Measurements from ENCODE around the gene S100PBP. TPM values are rescaled to one million over a fixed set of nuclear protein-coding genes. Genes with fewer than 3 reads are reported as not detected.

Gene S100PBP
- total and polyA plus RNA-seq, 9 of the 15 experiments (the other 6 are each of a cell fraction or from before 2014, with no cell fraction given): 22.9 to 60.2 (median 32.9) TPM

DNA sequence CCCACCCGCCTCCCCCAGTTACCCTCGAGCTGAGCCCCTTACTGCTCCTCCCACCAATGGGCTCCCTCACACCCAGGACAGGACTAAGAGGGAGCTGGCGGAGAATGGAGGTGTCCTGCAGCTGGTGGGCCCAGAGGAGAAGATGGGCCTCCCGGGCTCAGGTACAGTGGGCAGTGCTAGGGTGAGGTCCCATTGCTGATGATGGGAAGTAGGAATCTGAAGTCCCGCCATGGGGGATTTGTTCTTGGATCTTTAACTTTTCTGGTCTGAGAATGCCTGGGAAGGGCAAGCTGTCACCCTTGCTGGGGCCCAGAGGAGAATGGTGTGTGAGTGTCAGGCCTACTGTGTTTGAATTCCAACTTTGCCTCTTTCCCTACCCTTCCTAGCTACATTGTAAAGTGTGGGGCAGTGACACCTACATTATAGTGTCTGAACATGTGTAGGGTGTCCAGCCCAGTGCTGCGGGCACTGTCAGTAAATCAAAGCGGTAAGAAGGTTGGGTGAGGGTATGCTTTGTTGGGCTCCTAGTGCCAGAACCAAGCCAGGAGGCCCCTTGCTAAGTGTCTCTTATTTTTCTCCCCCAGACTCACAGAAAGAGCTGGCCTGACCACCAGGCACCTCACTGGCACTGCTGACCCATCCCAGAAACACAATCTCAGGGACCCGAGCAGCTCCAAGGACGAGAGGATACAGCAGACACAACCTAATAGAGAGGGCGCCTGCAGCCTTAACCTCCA, 45.0 kb upstream of the S100PBP start:
- Histone ChIP-seq H2AFZ (ENCODE audit: low read depth, low read length) (no peak overlapping the region), H3K4me2 (ENCODE audit: insufficient read depth, low read length) (no peak overlapping the region), H3K9me3 (replicated peaks; ENCODE audit: control insufficient read depth, insufficient read depth, low read depth, low read length) (no peaks in the 10 kb centered on the region), H3K4me1 (replicated peaks in 1 of 2; ENCODE audit: control insufficient read depth in 2 of 2, insufficient read depth in 2 of 2, low read length in 2 of 2) (peaks cover 6 to 36% of the 10 kb centered on the region in 2 experiments; a peak in 3 of 5 replicates), H3K27me3 (ENCODE audit: control insufficient read depth in 2 of 2, insufficient read depth in 2 of 2, low read length in 2 of 2) (no peaks in the 10 kb centered on the region), H3K79me2 (ENCODE audit: control insufficient read depth, insufficient read depth, low read length) (no peaks in the 10 kb centered on the region), H3K36me3 (ENCODE audit: control insufficient read depth, insufficient read depth, low read length) (peaks cover 89% of the 10 kb centered on the region; the same call in 2 of the 3 replicates), H3K27ac (ENCODE audit: extremely low read depth, low read depth, low read length) (no peak overlapping the region), H3K4me3 (no peak overlapping the region), H3K9me1 (ENCODE audit: control insufficient read depth, insufficient read depth, low read length) (peaks cover 3% of the 10 kb centered on the region), H3K9ac (ENCODE audit: insufficient read depth in 1 of 2, low read depth in 2 of 2, low read length in 2 of 2) (peak overlapping the region in 1 of 2 experiments; percentile 8; a peak in 1 of 4 replicates), H4K20me1 (replicated peaks; ENCODE audit: control insufficient read depth, insufficient read depth, low read length) (peaks cover 17% of the 10 kb centered on the region; the same call in 1 of the 2 replicates)
- TF ChIP-seq HMG20B (CRISPR knock-in tag; IDR thresholded peaks at IDR 0.05) (no peak), NFXL1 (CRISPR knock-in tag; IDR thresholded peaks at IDR 0.05) (peak; percentile 75; the same call in 1 of the 2 replicates), SREBF1 (IDR thresholded peaks at IDR 0.05; ENCODE audit: borderline replicate concordance, low read depth, low read length) (no peak), CCNT2 (IDR thresholded peaks at IDR 0.05; ENCODE audit: borderline replicate concordance, extremely low read depth, insufficient read length, low read depth, low read length) (no peak), HDGF (IDR thresholded peaks at IDR 0.05) (peak; percentile 77; the same call in 1 of the 2 replicates), HNRNPUL1 (IDR thresholded peaks at IDR 0.05; ENCODE audit: low read length) (0 out of 2 replicates have a peak, but pooled peaks have one; percentile 20), NR2F6 (CRISPR knock-in tag; IDR thresholded peaks at IDR 0.05) (0 out of 2 replicates have a peak, but pooled peaks have one; percentile 46), E2F3 (CRISPR knock-in tag; IDR thresholded peaks at IDR 0.05) (0 out of 2 replicates have a peak, but pooled peaks have one; percentile 12), HDAC2 (IDR thresholded peaks at IDR 0.05) (no peak), RBM17 (IDR thresholded peaks at IDR 0.05; ENCODE audit: borderline replicate concordance, low read depth, low read length) (no peak), POLR2B (IDR thresholded peaks at IDR 0.05; ENCODE audit: low read depth, partially characterized antibody) (peak; percentile 61), FOXA3 (CRISPR knock-in tag; conservative IDR thresholded peaks at IDR 0.05 in 1 of 2, IDR thresholded peaks at IDR 0.05 in 1 of 2) (0 out of 4 replicates have a peak, but pooled peaks of 1 of the 2 experiments have one; percentile 13), SRF (CRISPR knock-in tag; IDR thresholded peaks at IDR 0.05) (0 out of 4 replicates have a peak, but pooled peaks of 1 of the 2 experiments have one; percentile 34), CREB1 (IDR thresholded peaks at IDR 0.05) (no peak), CREB1 (CRISPR knock-in tag; IDR thresholded peaks at IDR 0.05) (no peak), GATAD2B (IDR thresholded peaks at IDR 0.05; ENCODE audit: borderline replicate concordance) (no peak)
- TF ChIP-seq, protein P1, sequence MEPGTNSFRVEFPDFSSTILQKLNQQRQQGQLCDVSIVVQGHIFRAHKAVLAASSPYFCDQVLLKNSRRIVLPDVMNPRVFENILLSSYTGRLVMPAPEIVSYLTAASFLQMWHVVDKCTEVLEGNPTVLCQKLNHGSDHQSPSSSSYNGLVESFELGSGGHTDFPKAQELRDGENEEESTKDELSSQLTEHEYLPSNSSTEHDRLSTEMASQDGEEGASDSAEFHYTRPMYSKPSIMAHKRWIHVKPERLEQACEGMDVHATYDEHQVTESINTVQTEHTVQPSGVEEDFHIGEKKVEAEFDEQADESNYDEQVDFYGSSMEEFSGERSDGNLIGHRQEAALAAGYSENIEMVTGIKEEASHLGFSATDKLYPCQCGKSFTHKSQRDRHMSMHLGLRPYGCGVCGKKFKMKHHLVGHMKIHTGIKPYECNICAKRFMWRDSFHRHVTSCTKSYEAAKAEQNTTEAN (CRISPR knock-in tag; IDR thresholded peaks at IDR 0.05): 0 out of 2 replicates have a peak, but pooled peaks have one; percentile 19
- TF ChIP-seq, protein P2, sequence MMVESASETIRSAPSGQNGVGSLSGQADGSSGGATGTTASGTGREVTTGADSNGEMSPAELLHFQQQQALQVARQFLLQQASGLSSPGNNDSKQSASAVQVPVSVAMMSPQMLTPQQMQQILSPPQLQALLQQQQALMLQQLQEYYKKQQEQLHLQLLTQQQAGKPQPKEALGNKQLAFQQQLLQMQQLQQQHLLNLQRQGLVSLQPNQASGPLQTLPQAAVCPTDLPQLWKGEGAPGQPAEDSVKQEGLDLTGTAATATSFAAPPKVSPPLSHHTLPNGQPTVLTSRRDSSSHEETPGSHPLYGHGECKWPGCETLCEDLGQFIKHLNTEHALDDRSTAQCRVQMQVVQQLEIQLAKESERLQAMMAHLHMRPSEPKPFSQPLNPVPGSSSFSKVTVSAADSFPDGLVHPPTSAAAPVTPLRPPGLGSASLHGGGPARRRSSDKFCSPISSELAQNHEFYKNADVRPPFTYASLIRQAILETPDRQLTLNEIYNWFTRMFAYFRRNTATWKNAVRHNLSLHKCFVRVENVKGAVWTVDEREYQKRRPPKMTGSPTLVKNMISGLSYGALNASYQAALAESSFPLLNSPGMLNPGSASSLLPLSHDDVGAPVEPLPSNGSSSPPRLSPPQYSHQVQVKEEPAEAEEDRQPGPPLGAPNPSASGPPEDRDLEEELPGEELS (CRISPR knock-in tag; IDR thresholded peaks at IDR 0.05; ENCODE audit: borderline replicate concordance): 0 out of 2 replicates have a peak, but pooled peaks have one; percentile 47
- ChIA-PET POLR2A (interaction anchor here (0.5 to 8.8 kb wide), 27 partner anchors 9 to 1651 kb away, joined by 3 to 116 read pairs (median 5); partner anchors contain the start of genes RBBP4, S100PBP, YARS1 and ZBTB8OS), CTCF (ENCODE audit: low intra/inter-chr PET ratio) (interaction anchor here (0.6 to 5.8 kb wide), 5 partner anchors 56 to 252 kb away, joined by 3 to 99 read pairs (median 7); no protein-coding TSS in a partner anchor)
- WGBS (ENCODE audit: insufficient coverage, low coverage, missing lambda C conversion rate): 82% methylated on average over 9 of the region's 10 CpGs
- no TSS peak for BruUV-seq (replicated peaks)
- DNase-seq (ENCODE audit: extremely low read depth in 1 of 4, low spot score in 3 of 4) (peak in 1 of 4 experiments; percentile 31), FAIRE-seq (no peak), ATAC-seq (no peak)
- in situ Hi-C loops (cut with MboI): no loop called here
- intact Hi-C loops (cut with micrococcal nuclease): loop anchor here (1.0 to 5.0 kb wide), 5 partner anchors 24 to 324 kb away; partner anchors contain the start of gene FNDC5

Data from K562 (cell line).